Transverse colon (tissue), 4 donors: Measurements from ENCODE around the gene UBE4B. TPM values are rescaled to one million over a fixed set of nuclear protein-coding genes. Genes with fewer than 3 reads are reported as not detected.

Source experiments
- DNase-seq: peaks from one replicate; pipeline ENCODE4 v3.0.0-alpha.2; 2019
- H3K27ac ChIP-seq, 4 donors: fragments of 200-600 bp; sonication (generic); 2 replicates each; pipeline ENCODE4 v1.5.1; 2016 to 2018; ENCODE audit warnings: inconsistent platforms in 4 of 4
- H3K27me3 ChIP-seq: fragments of 200-600 bp; sonication (generic); 2 replicates; pipeline ENCODE4 v1.5.1; 2017; ENCODE audit warnings: inconsistent platforms
- H3K36me3 ChIP-seq, 4 donors: fragments of 200-600 bp; sonication (generic); 2 replicates each; pipeline ENCODE4 v1.5.1; 2017 to 2019; ENCODE audit warnings: inconsistent platforms in 4 of 4
- H3K4me1 ChIP-seq, 4 donors: fragments of 200-600 bp; sonication (generic); 2 replicates each; pipeline ENCODE4 v1.5.1; 2017 to 2020; ENCODE audit warnings: inconsistent platforms in 4 of 4
- H3K4me3 ChIP-seq, 4 donors: fragments of 200-600 bp; sonication (generic); 1 replicate in 1 of 4; 2 replicates in 3 of 4; pipeline versions ENCODE4 v1.5.1 to v1.6.1; 2017 to 2019; ENCODE audit warnings: inconsistent platforms in 4 of 4
- H3K9me3 ChIP-seq, 2 donors: fragments of 200-600 bp; sonication (generic); 2 replicates each; pipeline ENCODE4 v1.5.1; 2017 to 2019; ENCODE audit warnings: inconsistent platforms in 2 of 2
- EP300 ChIP-seq: sonication (generic); formaldehyde crosslinking; IDR thresholded peaks from one replicate; pipeline ENCODE4 v1.6.1; 2017; ENCODE audit warnings: antibody characterized with exemption, low read depth
- POLR2A ChIP-seq: fragments of 450-650 bp; IDR thresholded peaks from one replicate; pipeline ENCODE4 v1.6.1; 2016; ENCODE audit warnings: antibody characterized with exemption, mild to moderate bottlenecking, moderate library complexity
- POLR2AphosphoS5 ChIP-seq, 3 donors: sonication (generic); formaldehyde crosslinking; IDR thresholded peaks; one replicate each; pipeline ENCODE4 v1.6.1; 2016; ENCODE audit warnings: antibody characterized with exemption in 3 of 3
- WGBS, 2 donors: methylation state at CpG; one replicate each; pipeline ENCODE4 v1.1.5; 2018; ENCODE audit warnings: low coverage in 1 of 2; 5-methylcytosine and 5-hydroxymethylcytosine counted together
- in situ Hi-C, 4 donors: fragments of 200-750 bp; cut with MboI; loops; one replicate each; pipeline versions ENCODE4 v1.15.0 to v1.15.1; 2017; ENCODE audit warnings: low sequenced_read_pairs in 3 of 4, low pct_ligation_motif_present in 1 of 4, low pct_unique_long_range_greater_than_20kb in 1 of 4
- intact Hi-C: fragments of 100-400 bp; cut with DNase I; formaldehyde crosslinking; loops from one replicate; pipeline ENCODE4 v1.15.1; 2023; ENCODE audit warnings: low total_unique reads
- total RNA-seq, 4 donors: library from RNA; depleted of rRNA; stranded (reverse); fragments of >200 nt; gene quantifications; one replicate each; pipeline ENCODE4 v1.1.0, GENCODE V29; 2016
- TF ChIP-seq, protein P1 (sequence below), 5 experiments: fragments of 200-600 bp in 3 of 5; fragments of 450-650 bp in 2 of 5; sonication (generic) in 3 of 5; IDR thresholded peaks; 1 replicate in 2 of 5; 2 replicates in 3 of 5; pipeline ENCODE4 v1.5.1; 2016 to 2017; ENCODE audit warnings: antibody characterized with exemption in 5 of 5, inconsistent platforms in 3 of 5, mild to moderate bottlenecking in 2 of 5, moderate library complexity in 1 of 5

Gene UBE4B
- total RNA-seq, 4 donors from 2014 or later: 35.1 to 145 (median 78.7) TPM

DNA sequence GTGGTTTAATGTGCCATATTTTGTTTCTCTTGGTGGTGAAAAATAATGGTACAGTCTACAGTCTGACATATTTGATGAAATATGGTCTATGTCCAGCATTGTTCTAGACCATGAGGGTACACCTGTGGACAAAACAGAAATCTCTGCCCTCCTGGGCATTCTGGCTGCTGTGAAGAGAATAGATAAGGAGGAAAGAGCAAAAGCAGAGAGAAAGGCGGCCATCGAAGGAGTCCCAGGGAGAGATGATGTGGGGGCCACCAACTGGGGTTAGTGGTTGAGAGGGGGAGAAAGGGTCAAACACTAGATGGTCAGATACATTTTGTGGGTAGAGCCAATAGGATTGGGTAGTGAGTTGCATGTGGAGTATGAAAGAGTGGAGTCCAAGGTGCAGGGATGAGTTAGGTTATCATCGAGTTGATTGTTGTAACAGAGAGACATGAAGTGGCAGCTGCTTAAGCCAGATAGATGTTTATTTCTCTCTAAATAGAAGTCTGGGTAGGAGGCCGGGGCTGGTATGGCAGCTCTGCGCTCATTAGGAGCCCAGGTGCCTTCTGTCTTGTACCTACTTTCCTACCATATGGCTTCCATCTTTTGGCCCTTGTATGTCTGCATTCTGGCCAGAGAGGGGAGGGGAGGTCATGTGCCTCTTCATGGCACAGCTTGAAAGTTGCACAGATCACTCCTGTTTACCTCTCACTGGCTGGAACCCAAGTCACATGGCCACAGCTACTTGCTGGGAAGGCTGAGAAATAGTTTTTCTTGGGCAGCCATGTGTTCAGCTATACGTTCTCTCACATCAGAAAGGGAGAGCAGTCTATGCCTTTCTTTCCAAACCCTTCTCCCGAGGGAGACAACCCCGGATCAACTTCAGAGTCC is 13.0 kb downstream of the UBE4B start:
- peaks cover 5 to 29% (median 15%) of the 10 kb centered on the region in 4 donors for H3K4me1 ChIP-seq
- no peak for DNase-seq
- 79 to 86% methylated on average over 3 to 8 of the region's 8 CpGs for WGBS, 2 donors
- H3K27me3 ChIP-seq: no peaks in the 10 kb centered on the region
- H3K36me3 ChIP-seq: no peaks in the 10 kb centered on the region
- H3K4me3 ChIP-seq: no peak overlapping the region
- intact Hi-C loops: no loop called here
- H3K27ac ChIP-seq: peak overlapping the region; percentile 5 to 56 (median 25)
- in situ Hi-C loops: no loop called here
- peak in 1 of 3 donors; percentile 20 for TF ChIP-seq POLR2AphosphoS5 (IDR thresholded peaks at IDR 0.05)
- no peak for TF ChIP-seq EP300
- H3K9me3 ChIP-seq: no peaks in the 10 kb centered on the region

DNA sequence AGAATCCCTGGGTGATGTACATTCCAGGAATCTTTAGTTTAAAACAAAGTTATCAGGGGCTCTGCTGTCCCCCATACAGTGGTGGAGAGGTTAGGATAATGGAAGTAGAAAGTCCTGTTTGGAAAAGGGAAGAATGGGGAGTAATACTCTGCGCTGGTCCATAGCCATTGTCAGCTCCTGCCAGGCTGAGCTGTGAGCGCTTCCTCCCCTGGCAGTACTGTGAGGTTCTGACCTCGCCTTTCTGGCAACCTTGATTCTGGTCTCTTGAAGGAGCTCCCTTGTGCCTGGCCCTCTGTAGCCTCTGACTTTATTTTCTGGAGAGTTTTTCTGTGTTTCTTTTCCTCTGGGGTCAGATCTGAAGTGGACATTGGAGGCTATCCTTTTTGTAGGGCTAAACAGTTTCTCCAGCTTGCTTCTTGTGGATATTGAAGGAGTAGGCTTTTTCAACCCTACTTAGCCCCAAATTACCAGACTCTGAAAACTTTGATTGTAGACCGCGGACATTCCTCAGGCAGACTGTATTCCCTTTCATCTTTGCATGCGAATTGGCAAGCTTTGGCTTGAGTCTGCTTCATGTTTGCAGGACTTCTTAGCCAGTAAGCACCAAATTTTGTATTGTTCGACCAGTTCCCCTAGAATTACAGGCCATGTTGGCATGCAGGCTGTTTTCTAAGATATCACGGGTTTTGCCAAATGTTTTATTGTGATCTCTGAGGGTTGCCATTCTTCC is 13.8 kb downstream of the UBE4B start:
- no peak for DNase-seq
- in situ Hi-C loops: no loop called here
- peak overlapping the region; percentile 5 to 56 (median 25) for H3K27ac ChIP-seq

DNA sequence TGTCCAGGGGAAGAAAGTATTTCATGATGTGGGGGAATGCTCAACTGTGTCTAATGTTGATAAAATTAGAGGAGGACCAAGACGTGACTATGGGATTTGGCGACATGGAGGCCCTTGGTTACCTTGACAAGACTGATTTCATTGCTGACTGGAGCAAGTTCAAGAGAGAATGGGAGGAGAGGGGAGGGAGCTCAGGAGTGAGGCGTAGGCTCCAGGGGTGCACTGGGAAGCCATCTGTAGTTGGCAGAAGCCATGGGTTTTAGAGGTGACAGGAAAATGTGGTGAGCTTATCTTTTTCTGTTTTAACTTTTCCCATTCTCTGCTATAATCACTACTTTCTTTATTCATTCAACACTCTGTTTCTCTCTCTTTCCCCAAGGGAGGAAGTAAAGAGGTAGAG is 15.8 kb downstream of the UBE4B start:
- H3K9me3 ChIP-seq: no peaks in the 10 kb centered on the region
- intact Hi-C loops (no loop called here), in situ Hi-C loops (no loop called here)
- peaks cover 5 to 29% (median 15%) of the 10 kb centered on the region in 4 donors for H3K4me1 ChIP-seq
- TF ChIP-seq POLR2A (no peak), POLR2AphosphoS5 (IDR thresholded peaks at IDR 0.05) (no peak), EP300 (no peak)
- TF ChIP-seq, protein P1, sequence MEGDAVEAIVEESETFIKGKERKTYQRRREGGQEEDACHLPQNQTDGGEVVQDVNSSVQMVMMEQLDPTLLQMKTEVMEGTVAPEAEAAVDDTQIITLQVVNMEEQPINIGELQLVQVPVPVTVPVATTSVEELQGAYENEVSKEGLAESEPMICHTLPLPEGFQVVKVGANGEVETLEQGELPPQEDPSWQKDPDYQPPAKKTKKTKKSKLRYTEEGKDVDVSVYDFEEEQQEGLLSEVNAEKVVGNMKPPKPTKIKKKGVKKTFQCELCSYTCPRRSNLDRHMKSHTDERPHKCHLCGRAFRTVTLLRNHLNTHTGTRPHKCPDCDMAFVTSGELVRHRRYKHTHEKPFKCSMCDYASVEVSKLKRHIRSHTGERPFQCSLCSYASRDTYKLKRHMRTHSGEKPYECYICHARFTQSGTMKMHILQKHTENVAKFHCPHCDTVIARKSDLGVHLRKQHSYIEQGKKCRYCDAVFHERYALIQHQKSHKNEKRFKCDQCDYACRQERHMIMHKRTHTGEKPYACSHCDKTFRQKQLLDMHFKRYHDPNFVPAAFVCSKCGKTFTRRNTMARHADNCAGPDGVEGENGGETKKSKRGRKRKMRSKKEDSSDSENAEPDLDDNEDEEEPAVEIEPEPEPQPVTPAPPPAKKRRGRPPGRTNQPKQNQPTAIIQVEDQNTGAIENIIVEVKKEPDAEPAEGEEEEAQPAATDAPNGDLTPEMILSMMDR (IDR thresholded peaks at IDR 0.05): no peak
- DNase-seq: no peak
- no peaks in the 10 kb centered on the region for H3K36me3 ChIP-seq
- 97 to 100% methylated on average over 2 to 3 of the region's 3 CpGs for WGBS, 2 donors
- H3K27me3 ChIP-seq: no peaks in the 10 kb centered on the region
- H3K4me3 ChIP-seq: no peak overlapping the region
- H3K27ac ChIP-seq: no peak overlapping the region

More for the DNA sequence above, 13.8 kb downstream of the UBE4B start:
- no peak overlapping the region for H3K4me3 ChIP-seq
- peaks cover 5 to 29% (median 15%) of the 10 kb centered on the region in 4 donors for H3K4me1 ChIP-seq
- TF ChIP-seq POLR2A (no peak), POLR2AphosphoS5 (IDR thresholded peaks at IDR 0.05) (no peak)
- TF ChIP-seq, protein P1 (IDR thresholded peaks at IDR 0.05): no peak
- H3K27me3 ChIP-seq: no peaks in the 10 kb centered on the region
- intact Hi-C loops: no loop called here
- no peaks in the 10 kb centered on the region for H3K36me3 ChIP-seq
- WGBS, 2 donors: 85 to 93% methylated on average over 4 to 8 of the region's 8 CpGs
- H3K9me3 ChIP-seq: no peaks in the 10 kb centered on the region

DNA sequence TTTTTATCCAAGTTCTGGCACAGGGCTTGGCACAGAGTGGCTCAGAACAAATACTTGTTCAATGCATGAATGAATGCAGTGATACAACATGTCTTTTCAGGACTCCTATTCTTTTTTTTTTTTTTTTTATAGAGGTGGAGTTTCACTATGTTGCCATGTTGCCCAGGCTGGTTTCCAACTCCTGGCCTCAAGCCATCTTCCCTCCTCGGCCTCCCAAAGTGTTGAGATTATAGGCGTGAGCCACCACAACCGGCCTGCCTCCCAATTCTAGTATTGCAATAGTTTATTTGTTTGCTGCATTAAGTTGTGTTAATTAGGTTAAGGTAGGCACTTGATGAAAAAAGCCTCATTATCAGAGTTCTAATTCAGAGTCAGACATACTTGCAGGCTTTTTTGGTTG is 17.9 kb downstream of the UBE4B start:
- Histone ChIP-seq H3K4me1 (peaks cover 5 to 23% (median 11%) of the 10 kb centered on the region in 4 donors), H3K9me3 (no peaks in the 10 kb centered on the region), H3K4me3 (no peak overlapping the region), H3K36me3 (no peaks in the 10 kb centered on the region), H3K27me3 (no peaks in the 10 kb centered on the region), H3K27ac (no peak overlapping the region)
- TF ChIP-seq POLR2AphosphoS5 (IDR thresholded peaks at IDR 0.05) (no peak), EP300 (no peak), POLR2A (no peak)
- TF ChIP-seq, protein P1 (IDR thresholded peaks at IDR 0.05): no peak
- intact Hi-C loops (no loop called here), in situ Hi-C loops (no loop called here)
- 60 to 70% methylated on average over 3 of the region's 3 CpGs for WGBS, 2 donors
- no peak for DNase-seq
